GM18951 (cell line): ENCODE measurements around the gene SPIB.
"Not testable (repeated sequence)": the region's sequence is repeated elsewhere in the genome, so short reads cannot be mapped to it uniquely, and the experiment has no call there.

ENCODE experiments used
- POLR2A ChIP-seq: IDR thresholded peaks from 4 replicates; pipeline ENCODE4 v1.6.1; 2011; ENCODE audit warnings: mild to moderate bottlenecking; ENCODE audit not compliant: insufficient read length, insufficient read depth; ENCODE audit errors: extremely low read depth
- in situ Hi-C: fragments of 300-500 bp; cut with MboI; formaldehyde crosslinking; loops from one replicate; pipeline ENCODE4 v1.12.0; 2022; ENCODE audit warnings: low sequenced_read_pairs, mixed read lengths, inconsistent platforms; ENCODE audit not compliant: unreplicated experiment

The SPIB gene

DNA sequence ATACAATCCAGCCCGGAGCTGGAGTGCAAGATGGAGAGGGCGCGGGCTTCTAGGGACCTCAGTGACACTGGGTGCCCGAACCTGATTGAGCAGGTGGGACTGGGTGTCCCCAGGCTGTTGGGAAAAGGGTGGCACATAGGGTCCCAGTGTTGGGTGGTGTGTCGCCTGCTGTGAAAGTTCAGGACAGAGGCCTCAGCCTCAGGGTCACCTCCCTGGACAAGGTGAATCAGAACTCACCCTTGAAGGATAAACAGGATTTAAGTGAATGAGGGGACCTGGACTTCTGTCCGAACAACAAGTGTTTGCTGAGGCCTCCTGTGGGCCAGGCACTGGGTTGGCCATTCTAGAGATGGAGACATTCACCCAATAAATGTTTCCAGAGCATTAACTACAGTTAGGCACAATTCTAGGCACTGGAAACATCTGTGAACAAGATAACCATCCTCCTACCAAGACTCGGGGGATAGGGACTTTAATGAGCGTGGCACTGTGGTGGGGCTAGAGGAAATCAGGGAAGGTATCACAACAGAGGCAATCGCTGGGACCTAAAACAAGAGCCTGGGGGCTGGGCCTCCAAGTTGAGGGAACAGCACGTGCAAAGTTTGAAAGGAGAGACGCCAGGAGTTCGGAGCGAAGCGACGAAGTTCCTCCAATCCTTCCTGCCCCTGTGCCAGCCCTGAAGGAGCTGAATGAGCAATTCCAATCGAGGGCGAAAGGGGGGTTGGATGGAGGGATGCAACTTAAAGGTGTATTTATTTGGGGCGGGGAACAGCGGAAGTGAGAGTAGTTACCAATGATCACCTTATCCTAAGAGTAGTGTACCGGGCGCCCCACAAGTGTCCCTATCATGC, 35.5 kb upstream of the SPIB start:
- no peak for TF ChIP-seq POLR2A
- in situ Hi-C loops: no loop called here

DNA sequence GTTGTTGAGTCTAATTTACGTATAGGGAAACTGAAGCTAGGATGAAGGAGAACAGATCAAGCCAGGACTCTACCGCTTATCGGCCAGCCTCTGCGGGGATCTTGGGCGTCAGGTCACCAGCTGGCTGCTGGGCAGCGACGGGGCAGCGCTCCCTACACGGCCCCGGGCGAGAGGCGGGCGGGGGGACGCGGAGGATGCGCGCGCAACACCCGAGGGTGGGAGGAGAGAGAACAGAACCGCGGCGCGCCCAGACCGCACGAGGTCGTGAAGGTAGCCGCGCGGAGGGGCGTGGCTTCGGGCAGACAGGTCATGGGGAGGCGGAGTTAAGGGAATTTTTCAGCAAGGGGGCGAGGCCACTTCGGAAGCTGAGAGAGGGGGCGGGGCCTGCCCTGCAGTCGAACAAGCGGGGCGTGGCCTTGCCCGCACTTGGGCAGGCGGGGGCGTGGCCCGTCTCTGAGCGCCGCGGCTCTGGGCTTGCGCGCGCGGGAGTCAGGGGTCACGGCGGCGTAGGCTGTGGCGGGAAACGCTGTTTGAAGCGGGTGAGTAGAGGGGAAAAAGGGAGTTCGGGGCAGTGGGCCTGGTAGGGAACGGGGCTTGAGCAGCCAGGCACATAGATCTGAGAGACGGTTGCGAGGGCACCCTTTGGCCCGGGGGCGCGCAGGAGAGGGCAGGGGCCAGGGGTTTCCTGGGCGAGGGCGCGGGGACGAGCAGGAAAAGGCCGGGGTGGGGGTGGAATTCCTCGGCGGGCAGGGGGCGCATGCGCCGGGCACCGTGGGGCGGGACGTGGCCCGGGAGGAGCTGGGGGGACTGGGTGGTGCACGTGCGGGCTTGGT, 34.7 kb upstream of the SPIB start, which contains the start of gene POLD1:
POLD1 (plus strand) TSS at position 496 of the 833 bp plus-strand sequence. CDS start 14,505 bp downstream, outside the sequence.
- in situ Hi-C loops: no loop called here
- TF ChIP-seq POLR2A: peak; percentile 69

DNA sequence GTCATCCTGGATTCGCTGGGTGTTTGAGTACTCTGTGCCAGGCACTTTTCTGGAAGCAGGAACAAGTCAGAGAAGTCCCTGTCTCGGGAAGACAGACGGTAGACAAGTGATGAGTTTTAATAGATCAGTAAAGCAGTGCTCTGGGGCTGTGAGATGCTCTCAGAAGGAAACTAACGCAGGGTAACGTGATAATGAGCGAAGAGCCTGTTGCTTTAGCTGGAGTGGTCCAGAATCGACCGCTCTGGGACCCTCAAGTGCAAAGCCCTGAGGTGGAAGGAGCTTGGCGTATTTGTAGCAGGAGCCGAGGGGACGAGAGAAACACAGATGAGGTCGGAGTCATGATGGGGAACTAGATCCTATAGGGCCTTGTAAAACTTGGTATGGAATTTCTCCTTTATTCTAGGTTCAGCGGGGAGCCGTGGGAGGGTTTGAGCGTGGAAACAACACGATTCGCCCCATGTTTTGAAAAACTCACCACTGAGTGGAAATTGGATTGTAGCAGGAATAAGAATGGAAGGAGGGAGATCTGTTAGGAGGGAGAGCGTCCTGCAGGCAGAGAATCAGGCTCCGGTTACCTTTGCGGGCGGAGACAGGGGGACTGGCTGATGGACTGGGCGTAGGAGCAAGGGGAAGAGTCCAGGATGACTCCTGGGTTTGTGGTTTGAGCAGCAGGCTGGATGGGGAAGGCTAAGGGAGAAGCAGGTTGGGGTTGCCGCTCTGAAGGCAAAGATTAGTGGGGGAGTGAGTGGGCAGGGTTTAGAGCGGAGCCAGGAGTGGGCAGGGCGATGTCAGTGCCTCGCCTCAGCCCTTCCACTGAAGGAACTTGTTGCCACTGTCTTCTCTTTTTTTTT, 33.8 kb upstream of the SPIB start:
- in situ Hi-C loops: no loop called here
- TF ChIP-seq POLR2A: no peak

DNA sequence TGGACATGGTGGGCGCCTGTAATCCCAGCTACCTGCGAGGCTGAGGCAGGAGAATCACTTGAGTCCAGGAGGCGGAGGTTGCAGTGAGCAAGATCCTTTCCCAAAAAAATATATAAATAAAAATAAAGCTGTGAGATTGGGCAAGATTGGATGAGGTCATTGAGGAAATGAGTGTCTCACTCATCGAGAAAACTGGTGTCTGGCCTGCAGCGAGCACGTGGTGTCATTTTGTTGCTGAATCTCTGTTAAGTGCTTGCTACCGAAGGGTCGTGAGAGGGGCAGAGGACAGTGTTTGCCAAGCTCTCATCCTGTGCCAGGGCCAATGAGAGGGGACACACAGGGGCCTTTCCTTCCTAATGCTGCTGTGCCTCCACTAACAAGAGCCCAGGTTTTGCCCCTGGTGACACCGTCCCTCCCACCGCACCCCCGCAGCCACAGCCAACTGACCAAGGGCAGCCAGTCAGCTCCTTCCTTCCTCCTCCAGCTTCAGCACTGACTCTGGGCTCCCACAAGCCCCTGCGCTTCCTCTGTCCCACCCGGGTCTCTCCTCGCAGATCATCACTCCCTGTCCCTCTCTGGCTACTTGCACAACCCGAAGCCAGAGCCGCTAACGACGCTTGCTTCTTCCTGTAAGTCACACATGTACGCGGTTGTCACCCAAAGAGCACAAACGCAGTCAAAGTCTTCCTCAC, 31.4 kb upstream of the SPIB start:
- in situ Hi-C loops: no loop called here
- no peak for TF ChIP-seq POLR2A

DNA sequence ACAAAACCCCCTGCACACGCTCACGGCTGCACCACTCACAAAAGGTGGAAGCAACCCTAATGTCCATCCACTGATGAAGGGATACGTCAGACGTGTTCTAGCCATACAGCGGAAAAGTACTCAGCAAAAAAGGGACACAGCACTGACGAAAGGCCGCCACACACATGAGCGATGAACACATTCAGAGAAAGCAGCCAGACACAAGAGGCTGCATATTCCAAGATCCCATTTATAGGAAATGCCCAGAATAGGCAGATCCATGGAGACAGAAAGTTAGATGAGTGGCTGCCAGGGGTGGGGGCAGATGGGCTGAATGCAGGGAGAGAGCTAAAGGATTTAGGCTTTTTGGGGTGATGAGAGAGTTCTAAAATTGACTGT, 30.9 kb upstream of the SPIB start:
- in situ Hi-C loops: no loop called here
- no peak for TF ChIP-seq POLR2A

DNA sequence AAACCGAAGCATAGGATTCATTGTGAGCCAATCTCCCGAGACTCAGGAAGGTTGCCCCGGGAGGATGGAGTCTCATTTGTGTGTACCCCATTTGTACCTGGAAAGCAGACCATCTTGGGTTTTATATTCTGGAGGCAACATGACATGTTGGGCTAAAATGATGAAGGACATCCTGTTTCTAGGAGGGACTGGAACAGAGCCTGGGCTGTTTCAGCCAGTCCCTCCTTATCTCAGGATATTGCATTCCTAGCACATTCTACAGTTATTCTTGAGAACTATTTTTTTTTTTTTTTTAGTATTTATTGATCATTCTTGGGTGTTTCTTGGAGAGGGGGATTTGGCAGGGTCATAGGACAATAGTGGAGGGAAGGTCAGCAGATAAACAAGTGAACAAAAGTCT, 28.4 kb upstream of the SPIB start:
- in situ Hi-C loops: not testable (repeated sequence)

DNA sequence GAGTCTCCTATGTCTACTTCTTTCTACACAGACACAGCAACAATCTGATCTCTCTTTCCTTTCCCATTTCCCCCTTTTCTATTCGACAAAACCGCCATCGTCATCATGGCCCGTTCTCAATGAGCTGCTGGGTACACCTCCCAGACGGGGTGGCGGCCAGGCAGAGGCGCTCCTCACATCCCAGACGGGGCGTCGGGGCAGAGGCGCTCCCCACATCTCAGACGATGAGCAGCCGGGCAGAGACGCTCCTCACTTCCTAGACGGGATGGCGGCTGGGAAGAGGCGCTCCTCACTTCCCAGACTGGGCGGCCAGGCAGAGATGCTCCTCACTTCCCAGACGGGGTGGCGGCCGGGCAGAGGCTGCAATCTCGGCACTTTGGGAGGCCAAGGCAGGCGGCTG, 27.8 kb upstream of the SPIB start:
- in situ Hi-C loops: not testable (repeated sequence)

DNA sequence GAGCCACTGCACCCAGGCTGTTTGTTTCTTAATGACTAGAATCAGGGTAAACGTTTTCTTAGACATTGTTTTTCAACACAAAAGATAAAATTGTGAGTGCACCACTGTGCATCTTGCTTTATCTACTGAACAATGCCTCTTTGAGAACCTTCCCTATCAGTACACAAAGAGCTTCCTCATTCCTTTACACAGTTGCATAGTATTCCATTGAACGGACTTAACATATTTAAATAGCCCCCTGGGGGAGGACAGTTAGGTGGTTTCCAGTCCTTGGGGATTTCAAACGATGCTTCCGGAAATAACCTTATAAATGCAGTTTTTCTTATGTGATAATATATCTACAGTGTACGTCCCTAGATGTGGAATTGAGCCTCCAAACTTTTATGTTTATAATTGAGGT, 26.0 kb upstream of the SPIB start:
- in situ Hi-C loops: no loop called here
- TF ChIP-seq POLR2A: no peak

DNA sequence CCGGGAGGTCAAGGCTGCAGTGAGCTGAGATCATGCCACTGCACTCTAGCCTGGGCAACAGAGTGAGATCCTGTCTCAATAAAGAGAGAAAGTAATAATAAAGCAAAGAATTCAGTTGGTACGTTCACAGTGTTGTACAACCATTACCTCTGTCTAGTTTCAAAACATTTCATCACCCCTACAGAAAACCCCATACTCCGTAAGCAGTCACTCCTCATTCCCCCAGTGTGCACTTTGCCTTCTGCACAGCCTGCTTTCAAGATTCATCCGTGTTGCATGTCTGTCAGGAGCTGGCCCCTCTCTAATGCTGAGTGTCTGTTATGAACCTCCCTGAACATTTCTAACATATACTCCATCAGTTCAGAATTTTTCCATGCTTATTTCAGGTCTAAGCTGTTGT, 25.1 kb upstream of the SPIB start:
- no peak for TF ChIP-seq POLR2A
- in situ Hi-C loops: no loop called here

DNA sequence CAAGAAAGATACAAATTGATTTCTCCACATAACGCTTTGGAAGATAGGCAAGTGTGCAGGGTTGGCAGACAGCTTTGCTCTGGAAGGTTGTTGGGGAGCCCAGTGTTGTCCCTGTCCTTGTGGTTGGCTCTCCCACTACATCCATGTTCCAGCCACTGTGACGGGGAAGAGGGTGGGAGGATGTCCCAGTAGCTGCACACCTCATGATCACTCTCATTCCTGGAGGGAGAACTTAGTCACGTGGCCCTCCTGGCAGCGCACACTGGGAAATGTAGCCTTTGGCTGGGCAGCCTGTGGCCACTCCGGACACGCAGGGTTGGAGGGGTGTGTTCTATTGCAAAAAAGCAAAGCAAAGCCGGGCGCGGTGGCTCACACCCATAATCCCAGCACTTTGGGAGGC, 24.7 kb upstream of the SPIB start:
- no peak for TF ChIP-seq POLR2A
- in situ Hi-C loops: no loop called here

DNA sequence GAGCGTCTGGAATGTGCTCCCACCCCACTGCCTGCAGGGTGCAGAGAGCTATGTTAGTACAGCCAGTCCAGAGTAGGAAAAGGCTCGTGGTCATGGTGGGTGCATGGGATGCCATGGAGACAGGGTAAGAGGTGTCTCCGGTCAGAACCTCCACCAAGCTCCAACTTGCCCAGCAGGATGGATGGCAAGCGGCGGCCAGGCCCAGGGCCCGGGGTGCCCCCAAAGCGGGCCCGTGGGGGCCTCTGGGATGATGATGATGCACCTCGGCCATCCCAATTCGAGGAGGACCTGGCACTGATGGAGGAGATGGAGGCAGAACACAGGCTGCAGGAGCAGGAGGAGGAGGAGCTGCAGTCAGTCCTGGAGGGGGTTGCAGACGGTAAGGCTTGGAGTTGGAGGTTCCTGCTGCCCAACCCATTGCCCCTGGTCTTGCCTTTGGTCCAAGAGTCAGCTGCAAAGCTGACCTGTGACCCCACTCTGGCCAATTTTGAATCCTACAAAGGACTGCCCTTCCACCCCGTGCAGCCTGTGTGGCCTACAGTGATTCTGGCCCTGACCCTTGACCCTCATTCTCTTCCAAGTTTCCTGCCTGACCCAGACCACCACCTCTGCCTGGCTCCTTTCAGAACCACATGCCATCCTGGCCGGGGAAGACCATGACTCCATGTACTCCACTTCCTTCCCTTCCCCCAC, 19.9 kb upstream of the SPIB start:
- in situ Hi-C loops: no loop called here
- no peak for TF ChIP-seq POLR2A

DNA sequence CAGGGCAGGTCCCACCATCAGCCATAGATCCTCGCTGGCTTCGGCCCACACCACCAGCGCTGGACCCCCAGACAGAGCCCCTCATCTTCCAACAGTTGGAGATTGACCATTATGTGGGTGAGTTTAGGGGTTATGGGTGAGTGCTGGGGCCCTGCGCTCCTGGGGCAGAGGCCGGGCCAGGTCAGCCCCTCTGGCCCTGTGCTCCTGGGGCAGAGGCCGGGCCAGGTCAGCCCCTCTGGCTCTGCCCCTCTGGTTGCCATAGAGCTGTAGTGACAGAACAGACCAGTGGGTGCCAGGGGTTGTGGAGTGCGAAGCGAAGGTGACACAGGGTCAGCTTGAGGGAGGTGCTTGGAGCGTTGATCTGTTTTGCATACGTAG, 19.4 kb upstream of the SPIB start:
- in situ Hi-C loops: no loop called here
- no peak for TF ChIP-seq POLR2A
